ENCODE results near the gene LIPA.
"Not testable (repeated sequence)": the region's sequence is repeated elsewhere in the genome, so short reads cannot be mapped to it uniquely, and the experiment has no call there.

DNA sequence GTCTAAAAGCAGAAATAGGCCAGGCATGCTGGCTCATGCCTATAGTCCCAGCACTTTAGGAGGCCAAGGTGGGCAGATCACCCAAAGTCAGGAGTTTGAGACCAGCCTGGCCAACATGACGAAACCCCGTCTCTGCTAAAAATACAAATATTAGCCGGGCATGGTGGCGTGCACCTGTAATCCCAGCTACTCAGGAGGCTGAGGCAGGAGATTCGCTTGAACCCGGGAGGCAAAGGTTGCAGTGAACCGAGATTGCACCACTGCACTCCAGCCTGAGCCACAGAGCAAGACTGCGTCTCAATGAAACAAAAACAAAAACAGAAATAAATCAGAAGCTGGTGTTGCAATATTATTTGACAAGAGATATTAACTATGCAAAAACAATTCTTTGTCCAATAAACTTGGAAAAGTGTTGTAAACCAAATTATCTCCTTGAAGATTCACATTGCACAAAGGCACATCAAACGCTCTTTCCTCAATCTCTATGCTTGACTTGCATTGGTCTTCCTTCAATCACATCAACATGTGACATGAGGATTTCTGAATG lies 83.1 kb downstream of the LIPA start:
- not testable (repeated sequence) for TF ChIP-seq CTCF (conservative IDR thresholded peaks at IDR 0.05; ENCODE audit: low read length); EZH2phosphoT487 (IDR thresholded peaks at IDR 0.05; ENCODE audit: borderline replicate concordance)

Measured in Loucy (cell line).